Activated gamma-delta T cell treated with anti-CD3 and anti-CD28 coated beads, Interleukin-2, amount 50 U/mL, for 16 hours (primary cell): Measurements from ENCODE around the gene KCNQ1.

Experiments used
- DNase-seq: peaks from one replicate; pipeline ENCODE4 v3.0.0-alpha.2; 2020; ENCODE audit warnings: low read depth

KCNQ1 gene

DNA sequence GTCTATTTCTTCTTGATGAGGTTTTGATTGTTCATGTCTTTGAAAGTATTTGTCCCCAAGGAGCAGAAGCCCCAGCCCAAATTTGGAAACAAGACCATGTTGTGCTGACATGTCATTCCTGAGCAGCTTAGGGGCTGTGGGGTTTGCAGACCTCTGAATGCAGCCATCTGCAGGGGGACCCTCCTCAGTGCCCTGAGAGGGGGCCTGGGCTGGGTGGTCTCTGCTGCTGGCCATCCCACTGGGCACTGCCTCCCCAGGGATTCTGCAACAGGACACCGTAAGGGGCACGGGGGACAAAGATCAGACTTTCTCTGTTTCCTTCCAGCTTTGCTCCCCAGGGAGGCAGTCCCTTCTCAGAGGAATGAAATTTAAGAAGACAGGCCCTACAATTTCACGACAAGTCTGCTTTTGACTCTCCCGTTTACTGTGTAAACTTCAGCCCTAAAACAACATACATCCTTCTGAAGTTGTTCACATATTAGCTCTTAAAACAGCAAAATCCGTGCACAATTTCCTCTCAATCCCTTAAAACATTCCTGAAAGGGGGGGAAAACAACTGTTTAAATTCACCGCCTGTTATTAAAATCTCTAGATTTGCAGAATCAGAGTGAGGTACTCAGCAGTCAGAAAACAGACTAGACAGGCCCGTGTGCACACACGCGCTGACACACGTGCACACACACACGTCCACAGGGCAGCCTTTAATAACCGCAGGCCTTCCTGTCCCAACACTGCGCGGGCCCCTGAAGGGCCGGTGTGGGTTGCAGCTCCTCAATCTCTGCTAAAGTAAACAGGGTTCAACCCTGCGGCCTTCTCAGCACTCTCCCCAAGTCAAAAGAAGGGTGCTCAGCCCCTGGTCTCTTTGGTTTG is 109.8 kb downstream of the KCNQ1 start:
- no peak for DNase-seq

DNA sequence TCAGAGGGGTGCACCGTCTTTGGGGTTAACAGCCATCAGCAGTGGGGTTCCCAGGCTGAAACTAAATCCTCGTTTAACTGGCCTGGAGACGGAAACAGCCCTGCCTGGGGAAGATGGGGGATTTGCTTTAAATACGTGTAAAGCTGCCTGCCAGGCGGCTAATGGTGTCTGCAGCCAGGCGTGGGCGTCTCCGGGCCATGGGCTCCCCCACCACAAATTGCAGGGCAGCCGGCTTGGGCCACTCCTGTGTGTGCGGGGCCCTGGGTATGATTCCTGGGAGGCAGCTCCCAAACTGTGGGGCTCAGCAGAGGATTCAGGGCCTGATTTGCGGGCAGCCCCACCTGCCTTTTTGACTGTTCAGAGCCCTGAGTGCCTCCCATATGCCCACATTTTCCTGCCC is 110.5 kb downstream of the KCNQ1 start:
- DNase-seq = no peak

DNA sequence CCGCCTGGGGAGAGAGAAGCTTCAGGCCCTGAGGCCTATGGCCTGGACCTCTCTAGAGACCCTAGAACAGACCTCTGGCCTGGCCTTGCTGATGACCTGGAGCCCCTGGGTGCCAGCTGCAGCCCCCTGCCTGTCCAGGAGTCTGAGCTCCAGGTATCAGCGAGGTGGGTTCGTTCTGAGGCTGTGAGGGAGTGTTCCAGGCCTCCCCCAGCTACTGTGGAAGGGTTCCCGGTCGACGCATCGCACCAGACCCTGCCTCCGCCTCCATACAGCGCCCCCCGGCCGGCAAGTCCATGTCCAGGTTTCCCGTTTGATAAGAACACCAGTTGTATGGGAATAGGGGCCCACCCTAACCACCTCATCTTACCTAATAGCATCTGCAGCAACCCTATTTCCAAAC is 111.1 kb downstream of the KCNQ1 start:
- no peak for DNase-seq

DNA sequence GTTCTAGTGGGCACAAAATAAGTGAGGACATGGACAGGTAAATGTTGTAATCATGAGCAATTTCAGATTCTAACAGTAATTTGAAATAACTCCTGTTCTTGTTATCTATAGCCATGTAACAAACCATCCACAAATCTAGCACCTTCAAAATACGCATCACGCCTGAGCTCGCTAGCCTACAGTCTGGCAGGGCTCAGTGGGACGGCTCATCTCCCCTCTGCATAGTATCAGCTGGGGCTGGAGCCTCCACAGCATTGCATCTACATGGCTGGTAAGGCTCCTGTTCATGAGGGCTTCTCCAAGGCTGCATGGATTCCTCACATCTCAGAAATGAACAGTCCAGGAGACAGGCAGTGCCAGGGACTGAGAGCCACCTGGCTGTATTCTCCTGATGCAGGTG is 112.6 kb downstream of the KCNQ1 start:
- no peak for DNase-seq

DNA sequence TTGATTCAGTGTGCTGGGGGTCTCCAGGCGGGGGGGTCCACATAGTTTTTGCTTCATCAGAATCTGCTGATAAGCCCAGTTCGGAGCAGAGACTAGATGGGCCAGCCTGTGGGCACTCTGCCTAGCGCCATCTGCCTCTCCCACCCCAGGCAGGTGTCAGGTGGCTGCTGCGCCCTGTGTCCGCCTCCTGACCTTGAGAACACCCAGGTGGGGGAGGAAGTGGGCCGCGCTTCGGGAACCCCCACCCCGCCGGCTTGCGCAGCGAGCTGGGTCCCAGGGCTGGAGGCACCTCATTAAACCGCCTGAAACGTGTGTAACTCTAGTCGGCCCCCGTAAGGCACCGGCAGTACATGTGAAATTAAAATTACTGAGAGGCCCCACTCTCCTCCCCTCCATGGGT is 113.6 kb downstream of the KCNQ1 start:
- DNase-seq = no peak

DNA sequence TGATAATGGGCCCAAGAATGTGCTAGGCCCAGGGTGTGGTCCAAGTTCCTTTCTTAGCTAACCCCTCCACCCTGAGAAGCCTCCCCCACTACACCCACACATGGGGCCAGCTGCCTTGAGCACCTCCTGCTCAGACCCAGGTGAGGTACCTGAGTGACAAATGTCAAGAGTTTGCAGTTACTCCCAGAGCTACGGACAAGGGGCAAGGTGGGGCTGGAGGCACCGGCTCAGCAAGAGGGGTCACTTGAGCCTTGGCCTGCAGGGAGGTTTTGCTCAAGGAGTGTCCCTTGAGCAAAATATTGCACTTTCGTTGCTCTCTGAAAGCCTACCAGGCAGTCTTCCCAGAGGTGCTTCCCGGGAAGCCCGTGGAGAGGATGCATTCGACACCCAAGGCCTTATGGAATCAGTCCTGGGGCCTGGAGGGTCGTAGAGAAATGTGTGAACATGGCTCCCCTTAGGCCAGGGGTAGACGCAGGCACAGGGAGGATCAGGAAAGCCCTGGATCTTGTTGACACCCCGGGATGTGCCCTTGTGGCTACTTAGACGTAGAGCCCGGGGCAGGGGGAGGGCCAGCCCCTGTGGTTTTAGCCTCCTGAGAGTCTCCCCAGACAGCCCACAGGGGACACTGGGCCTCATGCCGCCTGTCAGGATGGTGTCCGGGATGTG is 114.2 kb downstream of the KCNQ1 start:
- no peak for DNase-seq

DNA sequence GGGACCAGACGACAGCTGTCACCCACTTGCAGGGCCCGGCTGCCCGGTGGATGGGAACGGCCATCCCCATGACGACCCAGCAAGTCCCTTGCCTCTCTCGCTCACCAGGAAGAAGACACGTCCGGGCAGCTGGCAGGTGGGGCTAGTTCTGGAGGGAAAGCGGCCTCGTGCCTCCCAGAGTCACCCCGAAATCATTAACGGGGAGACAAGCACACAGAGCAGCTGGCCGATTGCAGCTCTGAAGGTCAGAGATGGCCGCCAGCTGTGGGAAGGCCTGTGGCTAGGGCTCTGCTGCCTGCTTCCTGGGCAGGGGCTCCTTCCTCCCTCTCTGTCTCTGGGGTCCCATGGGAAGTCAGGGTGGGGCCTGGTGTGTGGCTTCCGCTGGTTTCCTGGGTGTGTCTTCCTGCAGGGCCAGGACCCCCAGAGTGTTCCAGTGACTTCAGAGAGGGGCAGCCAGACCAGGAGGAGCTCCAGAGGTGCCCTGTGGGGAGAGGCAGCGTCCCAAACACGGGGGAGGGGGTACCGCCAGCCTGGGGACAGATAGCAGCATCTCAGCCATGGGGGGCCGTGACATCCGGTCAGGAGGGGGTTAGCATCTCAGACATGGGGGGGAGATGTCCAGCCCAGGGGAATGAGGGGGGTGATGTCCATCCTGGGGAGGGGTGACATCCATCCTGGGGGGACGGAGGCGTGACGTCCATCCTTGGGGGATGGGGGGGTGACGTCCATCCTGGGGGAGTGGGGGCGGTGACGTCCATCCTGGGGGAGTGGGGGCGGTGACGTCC is 114.9 kb downstream of the KCNQ1 start:
- no peak for DNase-seq

DNA sequence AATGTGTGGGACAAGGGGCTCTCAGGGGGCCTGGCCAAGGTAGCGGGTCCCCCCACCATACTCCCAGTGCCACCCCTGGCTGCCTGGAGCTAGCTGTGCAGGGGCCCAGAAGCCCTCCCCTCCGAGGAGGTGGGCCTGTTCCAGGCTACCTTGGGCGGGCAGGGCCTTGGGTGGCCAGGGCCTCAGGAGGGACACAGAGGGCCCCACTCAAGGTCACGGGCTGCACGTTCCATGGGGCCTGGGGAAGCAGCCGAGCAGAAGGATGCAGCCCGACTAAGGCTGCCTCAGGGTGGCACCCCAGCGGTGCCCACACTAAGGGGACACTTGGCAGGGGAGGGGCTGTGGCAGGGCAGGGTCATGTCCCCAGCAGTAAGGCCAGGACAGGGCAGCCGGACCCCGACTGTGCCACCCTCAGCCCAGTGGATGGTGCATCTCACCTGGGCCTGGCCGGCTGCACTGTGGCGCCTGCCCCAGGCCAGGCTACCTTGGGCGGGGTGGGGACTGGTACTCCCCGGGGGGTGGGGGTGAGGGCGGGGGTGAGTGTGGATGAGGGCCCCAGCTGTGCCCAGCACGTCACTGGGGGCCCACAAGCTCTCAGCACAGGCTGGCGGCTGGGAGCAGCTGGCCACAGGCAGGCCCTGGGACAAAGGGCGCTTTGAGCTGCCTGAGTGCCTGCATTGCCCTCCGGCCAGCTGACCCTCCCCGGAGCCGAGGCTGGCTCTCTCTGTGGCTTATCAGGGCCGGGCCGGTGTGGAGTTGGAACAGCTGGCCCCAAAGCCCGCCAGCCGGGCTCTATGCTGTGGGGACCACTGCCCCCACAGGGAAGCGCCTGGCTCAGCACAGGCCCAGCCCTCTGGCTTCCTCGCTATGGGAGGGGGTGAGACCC is 117.1 kb downstream of the KCNQ1 start:
- DNase-seq = no peak

DNA sequence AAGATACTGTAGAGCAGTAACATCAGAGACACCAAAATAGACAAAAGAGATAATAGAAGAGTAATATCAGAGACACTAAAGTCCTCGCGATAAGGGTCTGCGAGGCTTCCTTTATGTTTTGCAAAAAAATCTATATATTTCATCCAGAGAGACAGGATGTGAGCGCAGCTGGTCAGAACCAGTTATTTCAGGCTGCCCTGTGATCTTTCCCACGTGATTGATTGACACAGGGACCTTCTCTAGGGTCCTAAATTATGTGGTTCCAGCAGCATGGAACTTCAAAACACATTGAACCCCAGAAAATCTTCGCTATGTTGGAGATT is 118.0 kb downstream of the KCNQ1 start:
- no peak for DNase-seq

DNA sequence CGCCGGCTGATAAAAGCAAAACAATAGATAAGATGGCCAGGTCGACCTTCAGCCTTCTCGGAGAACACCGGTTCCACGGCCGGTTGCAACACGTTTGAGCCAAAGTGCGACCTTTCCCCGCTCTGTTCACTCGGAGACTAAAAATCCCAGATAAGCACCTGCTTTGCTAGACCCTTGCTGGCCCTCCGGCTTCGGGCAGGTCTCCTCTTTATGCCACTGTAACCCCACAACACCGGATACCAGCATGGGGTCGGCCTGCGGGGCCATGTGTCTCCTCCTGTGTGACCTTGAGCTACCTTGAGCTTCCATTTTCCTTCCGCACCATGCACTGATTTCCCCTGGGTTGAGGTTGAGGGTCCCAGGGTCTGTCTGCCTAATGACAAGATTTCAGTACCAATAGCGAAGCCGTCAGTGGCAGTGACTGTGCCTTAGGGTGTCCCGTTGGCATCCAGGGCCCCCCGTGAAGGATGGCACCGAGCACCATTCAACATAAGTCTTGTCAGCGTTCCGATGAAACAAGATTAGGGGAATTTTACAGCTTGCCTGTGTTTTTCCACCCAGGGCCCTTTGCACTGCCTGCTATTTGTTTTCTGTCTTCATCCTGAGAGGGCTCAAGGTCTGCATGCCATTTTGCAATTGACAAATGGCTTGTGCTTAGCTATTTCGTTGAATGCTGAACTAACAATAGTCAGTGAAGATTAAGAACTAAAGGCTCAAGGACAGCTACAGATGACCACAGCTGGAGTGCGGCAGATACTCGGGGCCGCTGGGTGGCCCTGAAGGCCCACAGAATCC is 118.6 kb downstream of the KCNQ1 start:
- no peak for DNase-seq

DNA sequence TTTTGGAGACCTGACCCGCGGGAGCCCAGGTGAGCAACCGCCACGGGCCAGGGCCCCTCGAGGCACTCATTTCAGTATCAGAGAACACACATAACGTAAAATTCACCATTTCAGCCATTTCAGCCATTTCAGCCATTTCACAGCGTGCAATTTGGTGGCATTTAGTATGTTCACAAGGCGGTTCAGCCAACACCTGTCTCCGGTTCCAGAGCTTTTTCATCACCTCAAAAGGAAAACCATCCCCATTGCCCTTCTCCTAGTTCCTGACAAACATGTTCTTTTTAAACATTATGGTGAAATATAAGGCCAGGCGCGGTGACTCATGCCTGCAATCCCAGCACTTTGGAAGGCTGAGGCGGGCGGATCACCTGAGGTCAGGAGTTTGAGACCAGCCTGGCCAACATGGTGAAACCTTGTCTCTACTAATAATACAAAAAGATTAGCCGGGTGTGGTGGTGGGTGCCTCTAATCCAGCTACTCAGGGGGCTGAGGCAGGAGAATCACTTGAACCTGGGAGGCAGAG is 119.3 kb downstream of the KCNQ1 start:
- no peak for DNase-seq

DNA sequence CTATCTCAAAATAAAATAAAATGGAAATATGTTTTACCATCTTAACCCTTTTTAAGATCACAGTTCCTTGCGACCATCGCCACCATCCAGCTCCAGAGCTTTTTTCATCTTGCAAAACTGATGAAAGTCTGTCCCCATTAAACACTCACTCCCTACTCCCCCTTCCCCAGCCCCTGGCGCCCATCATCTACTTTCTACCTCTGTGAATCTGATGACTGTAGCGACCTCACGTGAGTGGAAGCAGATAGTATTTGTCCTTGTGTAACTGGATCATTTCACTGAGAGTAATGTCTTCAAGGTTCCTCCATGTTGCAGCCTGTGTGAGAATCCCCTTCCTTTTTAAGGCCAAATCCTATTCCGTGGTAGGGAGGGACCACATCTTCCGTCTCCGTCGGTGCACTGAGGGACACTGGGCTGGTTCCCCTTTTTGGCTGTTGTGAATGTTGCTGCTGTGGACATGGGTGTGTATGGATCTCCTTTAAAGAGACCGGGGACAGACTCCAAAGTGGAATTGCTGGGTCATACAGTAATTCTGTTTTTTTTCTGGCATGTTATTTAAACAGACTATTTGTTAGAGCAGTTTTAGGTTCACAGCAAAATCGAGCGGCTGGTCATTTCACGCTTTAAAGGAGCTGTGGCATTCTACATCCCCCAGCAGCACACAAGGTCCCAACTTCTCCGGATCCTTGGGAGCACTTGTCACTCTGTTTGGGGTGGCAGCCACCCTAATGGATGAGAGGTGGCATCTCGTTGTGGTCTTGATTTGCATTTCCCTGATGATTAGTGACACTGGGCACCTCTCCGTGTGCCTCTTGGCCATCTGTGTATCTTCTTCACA is 120.0 kb downstream of the KCNQ1 start:
- DNase-seq = no peak

DNA sequence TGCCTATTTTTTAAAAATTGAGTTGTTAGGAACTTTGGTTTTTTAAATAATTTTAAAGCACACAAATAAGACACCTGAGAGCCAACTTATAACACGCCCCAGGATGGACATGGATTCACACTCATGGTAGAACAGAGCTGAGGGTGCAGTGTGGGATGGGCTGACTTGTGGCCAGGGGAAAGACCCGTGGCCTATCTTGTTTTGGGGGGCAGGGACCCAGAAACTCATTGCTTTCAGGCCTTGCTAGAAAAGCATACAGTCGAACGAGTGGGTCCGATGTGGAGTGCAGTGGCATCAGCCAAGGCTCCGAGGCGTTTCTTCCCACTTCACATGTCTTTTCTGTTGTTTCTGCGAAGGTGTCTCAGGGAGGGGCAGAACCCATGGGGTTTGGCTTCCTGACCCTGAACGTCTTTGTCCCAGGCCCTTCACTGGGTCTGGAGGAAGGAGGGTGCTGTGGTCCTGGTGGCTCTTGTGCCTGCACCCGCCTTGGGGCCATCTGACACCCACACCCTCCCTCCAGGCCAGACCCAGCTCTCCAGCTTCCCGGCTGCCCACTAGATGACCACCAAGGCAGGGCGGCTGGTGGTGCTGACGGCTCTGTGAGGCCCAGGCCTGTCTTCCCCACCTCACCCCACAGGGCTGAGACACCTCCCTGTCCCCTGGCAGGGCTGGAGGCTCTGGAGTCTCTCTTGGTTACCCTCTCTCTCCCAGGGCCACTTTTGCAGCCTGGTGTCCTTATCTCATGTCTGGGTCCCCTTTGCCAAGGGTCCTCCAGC is 120.8 kb downstream of the KCNQ1 start:
- no peak for DNase-seq

DNA sequence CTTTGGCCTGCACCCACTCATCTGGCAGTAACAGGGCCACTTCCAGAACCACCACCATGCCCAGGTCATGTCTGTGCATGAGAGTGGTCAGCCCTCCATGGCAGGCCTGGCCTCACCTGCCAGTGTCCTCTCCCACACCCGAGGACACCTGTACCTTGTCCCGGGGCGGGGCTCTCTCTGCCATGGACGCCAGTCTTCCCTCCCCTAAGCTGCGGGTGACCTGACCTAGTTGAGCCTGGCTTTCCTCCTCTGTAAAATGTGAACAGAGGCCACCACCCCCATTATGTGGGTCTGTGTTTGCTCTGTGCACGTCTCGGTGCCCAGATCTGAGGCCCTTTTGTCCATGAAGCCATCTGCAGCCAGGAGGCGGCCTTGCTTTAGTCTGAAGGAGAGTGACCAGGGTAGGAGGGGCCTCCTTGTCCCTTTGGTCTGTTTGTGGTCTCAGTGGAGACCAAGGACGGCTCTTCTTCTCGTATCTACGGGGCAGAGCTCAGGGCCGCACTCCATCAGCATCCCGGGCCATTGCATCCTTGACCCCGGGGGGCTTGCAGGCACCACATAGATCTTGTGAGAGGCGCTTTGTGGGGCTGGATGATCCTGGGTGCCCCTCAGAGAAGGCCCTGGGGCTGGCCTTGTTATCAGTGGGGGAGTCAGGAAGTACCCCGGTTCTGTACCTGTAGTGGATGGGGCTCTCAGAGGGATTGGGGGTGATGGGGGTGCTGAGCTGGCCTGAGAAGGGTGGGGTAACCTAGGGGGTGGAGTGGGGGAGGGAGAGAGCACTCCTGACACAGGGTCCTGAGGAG is 121.6 kb downstream of the KCNQ1 start:
- no peak for DNase-seq

DNA sequence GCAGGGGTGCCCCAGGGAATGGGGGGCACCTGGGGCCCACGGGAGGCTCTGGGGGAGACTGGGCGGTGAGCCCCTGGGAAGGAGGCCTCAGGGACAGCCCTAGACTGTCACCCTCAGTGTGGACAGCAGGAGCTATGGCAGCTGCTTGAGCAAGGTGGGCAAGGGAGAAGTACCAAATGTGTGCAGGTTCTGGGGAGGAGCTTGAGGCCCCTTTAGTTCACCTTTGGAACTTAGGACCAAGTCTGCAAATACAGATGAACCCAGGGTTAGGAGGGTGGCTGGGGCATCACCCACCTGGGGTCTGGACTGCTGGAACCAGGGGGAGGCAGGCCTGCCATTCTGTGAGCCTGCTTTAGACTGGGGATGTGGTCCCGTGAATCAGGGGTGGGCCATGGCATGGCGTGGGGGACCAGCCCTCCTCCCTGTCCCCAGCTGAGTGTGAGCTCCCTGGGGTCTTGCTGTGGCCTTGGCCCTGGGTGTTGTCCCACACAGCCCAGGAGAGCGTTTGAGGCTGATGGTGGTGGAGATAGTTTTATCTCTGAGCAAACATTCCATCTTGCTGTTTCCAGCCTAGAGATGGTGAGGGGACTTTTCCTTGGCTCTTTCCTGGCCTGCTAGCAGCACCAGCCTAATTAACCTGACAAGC is 122.3 kb downstream of the KCNQ1 start:
- DNase-seq = no peak

DNA sequence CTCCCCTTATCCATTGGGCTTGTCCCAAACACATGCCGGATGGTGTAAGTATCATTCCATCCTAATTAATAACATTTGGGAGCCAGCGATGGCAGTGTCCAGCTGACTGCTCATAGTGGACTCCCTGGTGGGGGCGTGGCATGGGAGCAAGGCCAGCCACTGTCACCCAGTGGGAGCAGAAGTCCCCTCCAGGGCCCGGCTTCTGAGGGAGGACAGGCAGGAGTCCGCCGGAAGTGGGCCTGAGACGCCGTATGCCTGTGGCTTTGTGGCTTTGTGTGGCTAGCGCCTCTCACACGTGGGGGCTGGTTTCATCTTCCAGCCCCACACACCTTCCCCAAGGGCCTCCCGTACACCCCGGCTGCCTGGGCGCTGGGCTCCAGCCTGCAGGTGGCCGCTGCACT is 124.5 kb downstream of the KCNQ1 start:
- DNase-seq = no peak

DNA sequence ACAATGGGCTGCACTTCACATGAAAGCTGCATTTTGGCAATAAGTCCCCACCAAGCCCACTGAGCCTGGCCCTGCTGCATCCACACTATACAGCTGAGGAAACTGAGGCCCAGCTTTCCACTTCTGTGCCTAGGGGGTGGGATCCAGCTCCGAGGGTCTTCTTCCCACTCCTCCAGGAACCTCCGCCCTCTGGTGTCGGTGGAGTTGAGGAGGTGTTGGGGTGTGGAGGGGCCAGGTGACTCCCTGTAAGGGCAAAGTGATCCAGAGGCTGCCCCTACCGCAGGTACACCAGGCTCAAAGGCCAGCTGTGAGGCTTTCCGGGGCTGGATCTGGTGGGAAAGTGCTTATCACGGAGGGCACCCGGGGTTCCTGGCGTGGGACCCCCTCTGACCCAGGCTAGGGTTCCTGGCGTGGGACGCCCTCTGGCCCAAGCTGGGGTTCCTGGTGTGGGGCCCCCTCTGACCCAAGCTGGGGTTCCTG is 125.0 kb downstream of the KCNQ1 start:
- DNase-seq = no peak
